Measurements from ENCODE around the gene FKBP8. TPM values are rescaled to one million over a fixed set of nuclear protein-coding genes. Genes with fewer than 3 reads are reported as not detected.
"Not testable (repeated sequence)": the region's sequence is repeated elsewhere in the genome, so short reads cannot be mapped to it uniquely, and the experiment has no call there.

FKBP8 gene
- total RNA-seq (2014; rRNA removed; shearing (Covaris generic)) (159 and 200 TPM in 2 replicates), total RNA-seq (2022) (189 and 201 TPM in 2 replicates), Bru-seq, nascent RNA (percentile 57 among the genes with signal in this experiment), BruChase-seq, experiment 1, labeled RNA remaining after a 6-hour chase (percentile 68 among the genes with signal in this experiment), BruChase-seq, experiment 2, labeled RNA remaining after a 2-hour chase (percentile 61 among the genes with signal in this experiment)
- long read RNA-seq, transcript FKBP8-213 (9 exons, 1,849 nt), result major isoform, 475 of 805 reads
- long read RNA-seq, transcript FKBP8-201 (9 exons, 1,710 nt), result minor isoform, 224 of 805 reads
- long read RNA-seq, transcript FKBP8-209 (9 exons, 1,781 nt), result minor isoform, 10 of 805 reads
- long read RNA-seq, partial matches to known transcripts, result 42 of 805 reads
- long read RNA-seq, other reads (novel, unspliced or antisense), result 54 of 805 reads

DNA sequence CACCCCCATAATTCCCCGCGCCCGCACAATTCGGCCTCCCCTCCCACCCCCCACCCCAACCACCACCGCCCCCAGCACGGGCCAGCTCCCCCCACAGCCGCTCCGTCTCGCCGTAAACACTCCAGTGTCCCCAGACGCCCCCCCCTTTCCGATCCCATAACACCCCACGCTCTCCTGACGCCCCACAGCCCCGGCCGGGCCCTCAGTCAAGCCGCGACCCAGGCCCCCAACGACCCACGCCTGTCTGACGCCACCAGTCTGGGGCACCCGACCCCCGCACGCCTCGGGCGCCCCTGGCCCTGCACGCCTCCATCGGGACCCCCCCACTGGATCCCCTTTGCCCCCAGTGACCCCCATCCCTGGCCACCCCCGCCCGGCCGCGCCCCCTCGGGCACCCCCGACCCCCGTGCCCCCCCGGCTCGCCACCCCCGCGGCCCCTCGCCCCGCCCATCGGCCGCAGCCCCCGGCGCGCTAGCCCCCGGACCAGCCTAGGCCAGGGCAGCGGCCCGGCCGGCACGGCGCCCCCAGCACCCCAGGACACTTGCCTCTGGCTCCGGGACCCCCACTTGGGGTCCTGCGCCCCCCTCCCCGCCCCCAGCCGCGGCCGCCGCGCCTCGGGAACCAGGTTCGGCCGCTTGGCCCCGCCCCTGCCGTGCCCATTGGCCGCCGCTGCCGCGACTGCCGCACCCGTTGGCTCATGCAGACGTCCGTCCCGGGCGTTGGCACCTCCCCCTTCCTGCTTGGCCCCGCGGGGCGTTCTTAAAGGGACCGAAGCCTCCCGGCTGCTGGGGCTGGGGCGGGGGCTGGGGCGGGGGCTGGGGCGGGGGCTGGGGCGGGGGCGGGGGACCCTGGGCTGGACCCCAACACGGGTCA, at the start of gene FKBP8:
Gene FKBP8 (minus strand): TSS at position 633 of the 873 bp plus-strand sequence. CDS start 1,603 bp downstream, outside the sequence.
- DNase-seq (ENCODE audit: low spot score), result peak; percentile 94
- POLR2A ChIA-PET, result interaction anchor here (1.0 to 1.8 kb wide), 9 partner anchors 11 to 119 kb away, joined by 3 to 16 read pairs (median 4); partner anchors contain the start of genes ELL, KXD1, REX1BD and UBA52

DNA sequence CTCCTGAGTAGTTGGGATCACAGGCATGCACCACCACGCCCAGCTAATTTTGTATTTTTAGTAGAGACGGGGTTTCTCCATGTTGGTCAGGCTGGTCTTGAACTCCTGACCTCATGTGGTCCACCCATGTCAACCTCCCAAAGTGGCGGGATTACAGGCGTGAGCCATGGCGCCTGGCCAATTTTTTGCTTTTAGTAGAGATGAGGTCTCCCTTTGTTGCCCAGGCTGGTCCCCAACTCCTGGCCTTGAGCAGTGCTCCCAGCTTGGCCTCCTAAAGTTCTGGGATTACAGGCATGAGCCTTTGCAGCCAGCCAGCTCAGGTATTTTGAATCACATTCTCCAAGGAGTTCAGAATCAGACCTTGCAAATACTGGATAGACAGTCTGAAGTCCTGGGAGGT, 49.4 kb upstream of the FKBP8 start:
- H3K27ac ChIP-seq (ENCODE audit: low read depth, low read length, poor library complexity, severe bottlenecking); H3K9me3 ChIP-seq (ENCODE audit: low read length); H4K20me1 ChIP-seq (ENCODE audit: insufficient read depth, low read length); intact Hi-C loops (cut with micrococcal nuclease; ENCODE audit: unreplicated experiment); H3K79me2 ChIP-seq (ENCODE audit: insufficient read depth, low read depth, low read length); H2AFZ ChIP-seq (ENCODE audit: low read length); DNase-seq (ENCODE audit: low spot score); H3K9me2 ChIP-seq (ENCODE audit: insufficient read depth, low read length); BruUV-seq (replicated peaks): not testable (repeated sequence)
- H3K4me2 ChIP-seq (ENCODE audit: low read length), result peak overlapping the region; percentile 80
- ChIA-PET POLR2A (interaction anchor here (1.1 kb wide), 1 partner anchor 48 kb away, joined by 3 read pairs; no protein-coding TSS in a partner anchor), CTCF (ENCODE audit: unreplicated experiment) (interaction anchor here (0.6 to 1.4 kb wide), 2 partner anchors 36 to 83 kb away, joined by 3 to 5 read pairs; no protein-coding TSS in a partner anchor)
- peaks cover 38% of the 10 kb centered on the region for H3K4me1 ChIP-seq (ENCODE audit: insufficient read depth, low read length, poor library complexity, severe bottlenecking)
- H3K36me3 ChIP-seq (ENCODE audit: insufficient read depth, low read length), result peaks cover 17% of the 10 kb centered on the region; the same call in 1 of the 2 replicates
- peak overlapping the region; percentile 62 for H3K4me3 ChIP-seq (ENCODE audit: low read depth, low read length, poor library complexity, severe bottlenecking)

More for the DNA sequence above, at the start of gene FKBP8:
- Histone ChIP-seq H3K4me1 (ENCODE audit: insufficient read depth, low read length, poor library complexity, severe bottlenecking) (peaks cover 19% of the 10 kb centered on the region), H3K36me3 (ENCODE audit: insufficient read depth, low read length) (peaks cover 31% of the 10 kb centered on the region), H3K9me3 (ENCODE audit: low read length) (no peaks in the 10 kb centered on the region), H4K20me1 (ENCODE audit: insufficient read depth, low read length) (no peaks in the 10 kb centered on the region), H3K9me2 (ENCODE audit: insufficient read depth, low read length) (no peaks in the 10 kb centered on the region), H3K4me3 (ENCODE audit: low read depth, low read length, poor library complexity, severe bottlenecking) (peak within 1 kb of the TSS; percentile 76), H3K27ac (ENCODE audit: low read depth, low read length, poor library complexity, severe bottlenecking) (peak within 1 kb of the TSS; percentile 54), H3K4me2 (ENCODE audit: low read length) (peak within 1 kb of the TSS; percentile 99), H2AFZ (ENCODE audit: low read length) (peak within 1 kb of the TSS; percentile 85), H3K79me2 (ENCODE audit: insufficient read depth, low read depth, low read length) (peaks cover 12% of the 10 kb centered on the region)
- TF ChIP-seq, protein P1, sequence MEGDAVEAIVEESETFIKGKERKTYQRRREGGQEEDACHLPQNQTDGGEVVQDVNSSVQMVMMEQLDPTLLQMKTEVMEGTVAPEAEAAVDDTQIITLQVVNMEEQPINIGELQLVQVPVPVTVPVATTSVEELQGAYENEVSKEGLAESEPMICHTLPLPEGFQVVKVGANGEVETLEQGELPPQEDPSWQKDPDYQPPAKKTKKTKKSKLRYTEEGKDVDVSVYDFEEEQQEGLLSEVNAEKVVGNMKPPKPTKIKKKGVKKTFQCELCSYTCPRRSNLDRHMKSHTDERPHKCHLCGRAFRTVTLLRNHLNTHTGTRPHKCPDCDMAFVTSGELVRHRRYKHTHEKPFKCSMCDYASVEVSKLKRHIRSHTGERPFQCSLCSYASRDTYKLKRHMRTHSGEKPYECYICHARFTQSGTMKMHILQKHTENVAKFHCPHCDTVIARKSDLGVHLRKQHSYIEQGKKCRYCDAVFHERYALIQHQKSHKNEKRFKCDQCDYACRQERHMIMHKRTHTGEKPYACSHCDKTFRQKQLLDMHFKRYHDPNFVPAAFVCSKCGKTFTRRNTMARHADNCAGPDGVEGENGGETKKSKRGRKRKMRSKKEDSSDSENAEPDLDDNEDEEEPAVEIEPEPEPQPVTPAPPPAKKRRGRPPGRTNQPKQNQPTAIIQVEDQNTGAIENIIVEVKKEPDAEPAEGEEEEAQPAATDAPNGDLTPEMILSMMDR (conservative IDR thresholded peaks at IDR 0.05; ENCODE audit: low read length), result no peak
- no peak for TF ChIP-seq EZH2phosphoT487 (IDR thresholded peaks at IDR 0.05; ENCODE audit: borderline replicate concordance, low read depth, low read length)
- BruUV-seq (replicated peaks), result no TSS peak
- CTCF ChIA-PET (ENCODE audit: unreplicated experiment), result interaction anchor here (0.6 to 1.4 kb wide), 3 partner anchors 12 to 22 kb away, joined by 3 to 4 read pairs (median 3); partner anchors contain the start of gene ELL
- intact Hi-C loops (cut with micrococcal nuclease; ENCODE audit: unreplicated experiment), result loop anchor here (1.0 to 2.0 kb wide), 2 partner anchors 21 to 46 kb away; partner anchors contain the start of genes ELL and REX1BD
